B cell (primary cell): ENCODE measurements around the gene SARNP. TPM values are rescaled to one million over a fixed set of nuclear protein-coding genes. Genes with fewer than 3 reads are reported as not detected.

ENCODE experiments used
- ATAC-seq: fragments of 200-7000 bp; cut with Tn5 transposase; one replicate; pipeline ENCODE4 v1.10.0; 2021; ENCODE audit warnings: low read depth, mild to moderate bottlenecking, moderate number of reproducible peaks, moderate library complexity
- CTCF ChIA-PET: fragments of 350-600 bp; sonication (Branson Sonifier 250); formaldehyde crosslinking; loops from one replicate; lab custom pipeline; 2021; ENCODE audit warnings: antibody characterized with exemption, inconsistent platforms; lab: Charles Lee
- POLR2A ChIA-PET: fragments of 350-600 bp; sonication (Branson Sonifier 250); formaldehyde crosslinking; loops from one replicate; lab custom pipeline; 2021; ENCODE audit warnings: antibody characterized with exemption; lab: Charles Lee
- DNase-seq: peaks from one replicate; pipeline ENCODE4 v3.0.0; 2013
- H2AFZ ChIP-seq: 2 replicates; pipeline ENCODE4 v1.6.1; 2012; ENCODE audit warnings: mild to moderate bottlenecking, low read depth, low read length; ENCODE audit not compliant: insufficient read depth, poor library complexity, severe bottlenecking
- H3K27ac ChIP-seq, 2 donors: 1 replicate in 1 of 2; 2 replicates in 1 of 2; pipeline ENCODE4 v1.5.1; 2012 to 2013; ENCODE audit warnings: low read length in 2 of 2, mild to moderate bottlenecking in 2 of 2, moderate library complexity in 1 of 2
- H3K27me3 ChIP-seq, 4 experiments: fragments of 200-600 bp in 1 of 4; sonication (generic) in 1 of 4; replicated peaks in 1 of 4; 1 replicate in 2 of 4; 2 replicates in 2 of 4; pipeline versions ENCODE4 v1.6.1 to v1.7.0; 2013 to 2016; ENCODE audit warnings: low read length in 3 of 4, mild to moderate bottlenecking in 2 of 4, mixed read lengths in 1 of 4, moderate library complexity in 1 of 4; ENCODE audit not compliant: insufficient read depth in 4 of 4, control insufficient read depth in 3 of 4; ENCODE audit errors: control extremely low read depth in 1 of 4
- H3K36me3 ChIP-seq, 2 experiments: replicated peaks in 1 of 2; 1 replicate in 1 of 2; 2 replicates in 1 of 2; pipeline versions ENCODE4 v1.6.1 to v1.7.1; 2013; ENCODE audit warnings: low read length in 1 of 2; ENCODE audit not compliant: insufficient read depth in 2 of 2, control insufficient read depth in 1 of 2; ENCODE audit errors: control extremely low read depth in 1 of 2, extremely low read depth in 1 of 2
- H3K4me1 ChIP-seq, 2 donors: fragments of 200-600 bp in 1 of 2; sonication (generic) in 1 of 2; 1 replicate in 1 of 2; 2 replicates in 1 of 2; pipeline versions ENCODE4 v1.5.1 to v1.6.1; 2013 to 2017; ENCODE audit warnings: low read length in 2 of 2; ENCODE audit not compliant: control insufficient read depth in 2 of 2, insufficient read depth in 2 of 2
- H3K4me2 ChIP-seq: replicated peaks from 2 replicates; pipeline ENCODE3; 2012; ENCODE audit warnings: mild to moderate bottlenecking, low read depth, low read length; ENCODE audit not compliant: poor library complexity, severe bottlenecking
- H3K4me3 ChIP-seq, 5 experiments: fragments of 200-600 bp in 1 of 5; sonication (generic) in 1 of 5; 1 replicate in 3 of 5; 2 replicates in 2 of 5; pipeline versions ENCODE4 v1.5.1 to v1.7.0; 2011 to 2016; ENCODE audit warnings: low read length in 4 of 5, mild to moderate bottlenecking in 4 of 5, low read depth in 2 of 5, control low read depth in 1 of 5, moderate library complexity in 1 of 5; ENCODE audit not compliant: insufficient read depth in 1 of 5; ENCODE audit errors: control extremely low read depth in 1 of 5, extremely low read depth in 1 of 5
- H3K79me2 ChIP-seq: fragments of 200-600 bp; sonication (generic); one replicate; pipeline ENCODE4 v1.6.0; 2016; ENCODE audit warnings: low read length; ENCODE audit not compliant: control insufficient read depth, insufficient read depth
- H3K9ac ChIP-seq: fragments of 200-600 bp; sonication (generic); 2 replicates; pipeline ENCODE4 v1.6.1; 2017; ENCODE audit warnings: mild to moderate bottlenecking, low read length, moderate library complexity
- H3K9me3 ChIP-seq, 3 donors: one replicate each; pipeline versions ENCODE4 v1.6.1 to v1.7.1; 2013; ENCODE audit warnings: low read length in 2 of 3; ENCODE audit not compliant: control insufficient read depth in 2 of 3, insufficient read depth in 1 of 3; ENCODE audit errors: control extremely low read depth in 1 of 3
- H4K20me1 ChIP-seq: 2 replicates; pipeline ENCODE4 v1.6.0; 2012; ENCODE audit warnings: mild to moderate bottlenecking, low read length; ENCODE audit not compliant: insufficient read depth, control insufficient read depth, poor library complexity, severe bottlenecking
- H3K27ac Mint-ChIP-seq: one replicate; pipeline ENCODE4 v1.8.0; 2021; ENCODE audit warnings: mixed read lengths
- H3K27me3 Mint-ChIP-seq: one replicate; pipeline ENCODE4 v1.8.0; 2021; ENCODE audit warnings: mixed read lengths
- H3K4me1 Mint-ChIP-seq: one replicate; pipeline ENCODE4 v1.8.0; 2021; ENCODE audit warnings: mixed read lengths
- H3K4me3 Mint-ChIP-seq: one replicate; pipeline ENCODE4 v1.8.0; 2021; ENCODE audit warnings: mixed read lengths
- H3K9me3 Mint-ChIP-seq: one replicate; pipeline ENCODE4 v1.8.0; 2022; ENCODE audit warnings: mixed read lengths; ENCODE audit not compliant: insufficient read depth
- EZH2 ChIP-seq: IDR thresholded peaks from 2 replicates; pipeline ENCODE4 v1.6.1; 2012; ENCODE audit warnings: borderline replicate concordance, low read depth, mild to moderate bottlenecking, moderate library complexity, low read length; ENCODE audit not compliant: insufficient read depth, poor library complexity, severe bottlenecking
- WGBS: methylation state at CpG from one replicate; pipeline ENCODE4 v1.1.5; 2013; ENCODE audit warnings: missing lambda C conversion rate; ENCODE audit not compliant: insufficient coverage; 5-methylcytosine and 5-hydroxymethylcytosine counted together
- intact Hi-C: fragments of 100-400 bp; cut with micrococcal nuclease; formaldehyde crosslinking; loops from one replicate; pipeline ENCODE4 v1.10.0; 2022
- polyA plus RNA-seq: library from polyadenylated mRNA; depleted of rRNA; stranded (reverse); fragments of >200 nt; gene quantifications from 2 replicates; pipeline ENCODE4 v1.2.3, GENCODE V29; 2012
- total RNA-seq, 2 donors: library from RNA; stranded (reverse); fragments of 120-200 nt in 1 of 2; gene quantifications; 1 replicate in 1 of 2; 2 replicates in 1 of 2; pipeline versions ENCODE4 v1.2.3 to v1.2.4, GENCODE V29; 2013 to 2022
- TF ChIP-seq, protein P1 (sequence below): fragments of 200-600 bp; IDR thresholded peaks from one replicate; pipeline ENCODE4 v1.8.0; 2022; ENCODE audit warnings: antibody characterized with exemption, mild to moderate bottlenecking

The SARNP gene
- total and polyA plus RNA-seq, 2 donors (not counting 1 experiment from before 2014, with no cell fraction given) = 22.6 to 46.4 TPM

DNA sequence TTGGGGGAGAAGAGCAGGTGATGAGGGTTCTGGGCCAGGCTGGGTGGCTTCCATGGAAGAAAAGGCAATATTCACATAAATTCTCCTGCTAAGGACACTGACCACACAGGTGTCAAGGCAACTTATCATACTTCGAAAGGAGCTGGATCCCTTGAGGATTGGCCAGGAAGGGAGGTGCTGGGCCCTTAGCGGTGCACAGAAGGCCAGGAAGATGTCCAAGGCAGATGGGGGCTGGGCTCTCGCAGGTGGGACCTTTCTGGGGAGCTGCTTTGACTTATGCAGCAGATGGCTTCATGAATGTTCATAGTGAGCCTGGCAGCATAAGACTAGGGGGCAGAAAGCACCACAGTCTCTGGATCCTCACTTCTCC is 92.6 kb downstream of the SARNP start:
- no peak for TF ChIP-seq EZH2
- TF ChIP-seq, protein P1, sequence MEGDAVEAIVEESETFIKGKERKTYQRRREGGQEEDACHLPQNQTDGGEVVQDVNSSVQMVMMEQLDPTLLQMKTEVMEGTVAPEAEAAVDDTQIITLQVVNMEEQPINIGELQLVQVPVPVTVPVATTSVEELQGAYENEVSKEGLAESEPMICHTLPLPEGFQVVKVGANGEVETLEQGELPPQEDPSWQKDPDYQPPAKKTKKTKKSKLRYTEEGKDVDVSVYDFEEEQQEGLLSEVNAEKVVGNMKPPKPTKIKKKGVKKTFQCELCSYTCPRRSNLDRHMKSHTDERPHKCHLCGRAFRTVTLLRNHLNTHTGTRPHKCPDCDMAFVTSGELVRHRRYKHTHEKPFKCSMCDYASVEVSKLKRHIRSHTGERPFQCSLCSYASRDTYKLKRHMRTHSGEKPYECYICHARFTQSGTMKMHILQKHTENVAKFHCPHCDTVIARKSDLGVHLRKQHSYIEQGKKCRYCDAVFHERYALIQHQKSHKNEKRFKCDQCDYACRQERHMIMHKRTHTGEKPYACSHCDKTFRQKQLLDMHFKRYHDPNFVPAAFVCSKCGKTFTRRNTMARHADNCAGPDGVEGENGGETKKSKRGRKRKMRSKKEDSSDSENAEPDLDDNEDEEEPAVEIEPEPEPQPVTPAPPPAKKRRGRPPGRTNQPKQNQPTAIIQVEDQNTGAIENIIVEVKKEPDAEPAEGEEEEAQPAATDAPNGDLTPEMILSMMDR = no peak
- WGBS = 17% methylated on average over 2 of the region's 3 CpGs
- no peak overlapping the region for H3K4me2 ChIP-seq
- H3K27me3 ChIP-seq = no peaks in the 10 kb centered on the region
- H3K4me1 ChIP-seq = peaks cover 15 to 34% of the 10 kb centered on the region in 2 donors
- no peak for ATAC-seq
- H3K9me3 ChIP-seq = no peaks in the 10 kb centered on the region
- DNase-seq = no peak
- H3K4me1 Mint-ChIP-seq = peaks cover 40% of the 10 kb centered on the region
- no peaks in the 10 kb centered on the region for H3K79me2 ChIP-seq
- H3K27ac Mint-ChIP-seq = peak overlapping the region; percentile 57
- no peak overlapping the region for H3K4me3 Mint-ChIP-seq
- H3K9ac ChIP-seq = no peak overlapping the region
- CTCF ChIA-PET = interaction anchor here (0.7 to 11.0 kb wide), 8 partner anchors 9 to 305 kb away, joined by 3 to 147 read pairs (median 4); partner anchors contain the start of gene BLOC1S1
- no peak overlapping the region for H2AFZ ChIP-seq
- no peaks in the 10 kb centered on the region for H3K27me3 Mint-ChIP-seq
- H3K36me3 ChIP-seq = peaks cover 0 to 23% of the 10 kb centered on the region in 2 experiments
- POLR2A ChIA-PET = interaction anchor here (0.9 to 1.1 kb wide), 2 partner anchors 10 to 14 kb away, joined by 5 to 11 read pairs; no protein-coding TSS in a partner anchor
- H3K27ac ChIP-seq = no peak overlapping the region
- H3K4me3 ChIP-seq = no peak overlapping the region
- intact Hi-C loops = loop anchor here (1.0 to 2.0 kb wide), 3 partner anchors 9 to 72 kb away; partner anchors contain the start of gene BLOC1S1
- H3K9me3 Mint-ChIP-seq = no peaks in the 10 kb centered on the region
- no peaks in the 10 kb centered on the region for H4K20me1 ChIP-seq

DNA sequence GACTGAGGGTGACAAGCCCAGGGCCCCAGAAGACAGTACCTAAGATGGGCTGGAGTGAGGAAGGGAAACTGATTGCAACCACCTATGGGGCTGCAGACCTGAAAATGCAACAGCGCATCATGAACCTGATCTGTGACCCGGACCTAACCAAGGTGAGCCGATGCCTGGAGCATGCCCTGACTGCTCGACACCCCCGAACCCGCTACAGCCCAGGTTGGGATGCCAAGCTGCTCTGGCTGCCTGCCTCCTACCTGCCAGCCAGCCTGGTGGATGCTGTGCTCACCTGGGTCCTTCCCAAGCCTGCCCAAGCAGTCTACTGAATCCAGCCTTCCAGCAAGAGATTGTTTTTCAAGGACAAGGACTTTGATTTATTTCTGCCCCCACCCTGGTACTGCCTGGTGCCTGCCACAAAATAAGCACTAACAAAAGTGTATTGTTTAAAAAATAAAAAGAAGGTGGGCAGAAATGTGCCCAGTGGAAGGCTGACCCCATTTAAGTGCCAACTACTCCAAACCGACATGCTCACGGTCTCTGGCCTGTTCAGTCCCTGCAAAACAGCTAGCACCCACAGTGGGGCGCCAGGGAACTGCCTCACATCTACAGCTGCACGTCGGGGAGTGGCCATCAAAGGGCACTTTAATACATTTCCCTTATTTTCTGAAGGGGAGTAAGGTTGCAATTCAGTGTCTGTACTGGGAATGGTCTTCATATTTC is 93.1 kb downstream of the SARNP start:
- POLR2A ChIA-PET = interaction anchor here (0.9 to 1.1 kb wide), 2 partner anchors 11 to 14 kb away, joined by 5 to 11 read pairs; no protein-coding TSS in a partner anchor
- peak; percentile 73 for DNase-seq
- no peaks in the 10 kb centered on the region for H3K9me3 Mint-ChIP-seq
- Histone ChIP-seq H3K27ac (no peak overlapping the region), H3K4me1 (peaks cover 10 to 29% of the 10 kb centered on the region in 2 donors), H4K20me1 (no peaks in the 10 kb centered on the region), H3K4me2 (no peak overlapping the region), H2AFZ (no peak overlapping the region), H3K27me3 (no peaks in the 10 kb centered on the region), H3K36me3 (peaks cover 0 to 28% of the 10 kb centered on the region in 2 experiments), H3K79me2 (no peaks in the 10 kb centered on the region), H3K9ac (no peak overlapping the region), H3K4me3 (no peak overlapping the region), H3K9me3 (no peaks in the 10 kb centered on the region)
- peak; percentile 45 for ATAC-seq
- TF ChIP-seq, protein P1 = peak; percentile 66
- TF ChIP-seq EZH2 = no peak
- intact Hi-C loops = loop anchor here (1.0 to 2.0 kb wide), 3 partner anchors 8 to 72 kb away; partner anchors contain the start of gene BLOC1S1
- H3K27ac Mint-ChIP-seq = peak overlapping the region; percentile 57
- CTCF ChIA-PET = interaction anchor here (1.0 to 11.0 kb wide), 8 partner anchors 8 to 305 kb away, joined by 3 to 147 read pairs (median 4); partner anchors contain the start of gene BLOC1S1
- H3K4me3 Mint-ChIP-seq = no peak overlapping the region
- peaks cover 35% of the 10 kb centered on the region for H3K4me1 Mint-ChIP-seq
- WGBS = 84% methylated on average over 8 of the region's 11 CpGs
- no peaks in the 10 kb centered on the region for H3K27me3 Mint-ChIP-seq
